Endothelial cell of umbilical vein (primary cell): ENCODE measurements around the gene CD47. TPM values are rescaled to one million over a fixed set of nuclear protein-coding genes. Genes with fewer than 3 reads are reported as not detected.

Experiments
- BruUV-seq: library from RNA; stranded (reverse); fragments of 400-500 nt; replicated peaks from 2 replicates; lab custom pipeline; 2021; lab: Mats Ljungman, UMichigan
- CTCF ChIA-PET: fragments of 300-600, 350-600 bp; sonication (Branson Sonifier 250); formaldehyde crosslinking; loops from one replicate; lab custom pipeline; 2021; ENCODE audit warnings: antibody characterized with exemption, inconsistent platforms; lab: Charles Lee
- POLR2A ChIA-PET: fragments of 300-600, 350-600 bp; sonication (Branson Sonifier 250); formaldehyde crosslinking; loops from one replicate; lab custom pipeline; 2021; ENCODE audit warnings: antibody characterized with exemption, inconsistent platforms; lab: Charles Lee
- DNase-seq: peaks from one replicate; pipeline ENCODE4 v3.0.0-alpha.2; 2011; ENCODE audit warnings: low read depth, low spot score
- FAIRE-seq: peaks from 2 replicates; lab custom pipeline; 2011; peaks lifted over from hg19 to GRCh38; lab: Jason Lieb, UNC
- H2AFZ ChIP-seq: 2 replicates; pipeline ENCODE4 v1.6.0; 2012; ENCODE audit warnings: low read depth, low read length, control low read depth, inconsistent platforms
- H3K27ac ChIP-seq: 2 replicates; pipeline ENCODE4 v1.5.1; 2011; ENCODE audit warnings: low read depth, mild to moderate bottlenecking, control low read depth, low read length, moderate library complexity; ENCODE audit not compliant: insufficient read depth
- H3K27me3 ChIP-seq, 2 experiments: 2 replicates each; pipeline versions ENCODE4 v1.6.0 to v1.6.1; 2011; ENCODE audit warnings: low read length in 2 of 2, mixed read lengths in 1 of 2; ENCODE audit not compliant: control insufficient read depth in 2 of 2, insufficient read depth in 2 of 2
- H3K36me3 ChIP-seq, 2 experiments: 2 replicates in 1 of 2; 3 replicates in 1 of 2; pipeline ENCODE4 v1.5.1; 2011; ENCODE audit warnings: low read length in 2 of 2, mild to moderate bottlenecking in 1 of 2, moderate library complexity in 1 of 2; ENCODE audit not compliant: control insufficient read depth in 2 of 2, insufficient read depth in 2 of 2; ENCODE audit errors: extremely low read depth in 1 of 2
- H3K4me1 ChIP-seq: 3 replicates; pipeline ENCODE4 v1.5.1; 2011; ENCODE audit warnings: mild to moderate bottlenecking, low read length; ENCODE audit not compliant: control insufficient read depth, insufficient read depth; ENCODE audit errors: extremely low read depth
- H3K4me2 ChIP-seq: 2 replicates; pipeline ENCODE4 v1.6.1; 2011; ENCODE audit warnings: low read length, control low read depth, mixed read lengths; ENCODE audit not compliant: insufficient read depth
- H3K4me3 ChIP-seq, 3 experiments: fragments of 200-600 bp in 1 of 3; sonication (generic), shearing (Covaris generic) in 1 of 3; replicated peaks in 1 of 3; 2 replicates each; pipeline ENCODE4 v1.5.1; 2011 to 2016; ENCODE audit warnings: control low read depth in 3 of 3, low read length in 3 of 3, mild to moderate bottlenecking in 2 of 3, inconsistent platforms in 1 of 3, low read depth in 1 of 3, moderate library complexity in 1 of 3; ENCODE audit not compliant: insufficient read depth in 1 of 3
- H3K79me2 ChIP-seq: 2 replicates; pipeline ENCODE4 v1.6.0; 2012; ENCODE audit warnings: low read length, inconsistent platforms; ENCODE audit not compliant: control insufficient read depth, insufficient read depth
- H3K9ac ChIP-seq: replicated peaks from 2 replicates; pipeline ENCODE3; 2011; ENCODE audit warnings: low read length, control low read depth; ENCODE audit not compliant: insufficient read depth; ENCODE audit errors: extremely low read depth
- H3K9me1 ChIP-seq: replicated peaks from 3 replicates; pipeline ENCODE4 v1.6.0; 2011; ENCODE audit warnings: mild to moderate bottlenecking, low read length; ENCODE audit not compliant: control insufficient read depth, insufficient read depth; ENCODE audit errors: extremely low read depth
- H3K9me3 ChIP-seq: replicated peaks from 2 replicates; pipeline ENCODE4 v1.5.1; 2012; ENCODE audit warnings: low read length, inconsistent platforms; ENCODE audit not compliant: control insufficient read depth, insufficient read depth
- H4K20me1 ChIP-seq: replicated peaks from 2 replicates; pipeline ENCODE3; 2011; ENCODE audit warnings: mild to moderate bottlenecking, low read length; ENCODE audit not compliant: control insufficient read depth, insufficient read depth; ENCODE audit errors: extremely low read depth
- CTCF ChIP-seq, 2 donors: IDR thresholded peaks; 1 replicate in 1 of 2; 2 replicates in 1 of 2; pipeline ENCODE4 v1.5.1; 2011; ENCODE audit warnings: low read length in 2 of 2, mild to moderate bottlenecking in 2 of 2, moderate library complexity in 2 of 2, control low read depth in 1 of 2, inconsistent platforms in 1 of 2, low read depth in 1 of 2; ENCODE audit not compliant: insufficient read depth in 1 of 2; ENCODE audit errors: extremely low read depth in 1 of 2
- EZH2 ChIP-seq: IDR thresholded peaks from 2 replicates; pipeline ENCODE4 v1.6.1; 2012; ENCODE audit warnings: borderline replicate concordance, low read depth, mild to moderate bottlenecking, moderate library complexity, low read length, inconsistent platforms; ENCODE audit not compliant: severe bottlenecking
- FOS ChIP-seq: IDR thresholded peaks from 2 replicates; pipeline ENCODE4 v1.6.1; 2011; ENCODE audit warnings: mild to moderate bottlenecking, low read length, moderate library complexity, borderline replicate concordance; ENCODE audit not compliant: insufficient read depth
- GATA2 ChIP-seq: IDR thresholded peaks from 2 replicates; pipeline ENCODE4 v1.7.0; 2011; ENCODE audit warnings: low read depth, mild to moderate bottlenecking, moderate library complexity, mixed read lengths, low read length; ENCODE audit not compliant: insufficient read length, insufficient read depth
- JUN ChIP-seq: IDR thresholded peaks from 2 replicates; pipeline ENCODE4 v1.6.1; 2011; ENCODE audit warnings: borderline replicate concordance, low read depth; ENCODE audit not compliant: insufficient read length, insufficient read depth
- MAX ChIP-seq: IDR thresholded peaks from 2 replicates; pipeline ENCODE4 v1.6.1; 2011; ENCODE audit not compliant: insufficient read depth, insufficient read length
- MYC ChIP-seq: IDR thresholded peaks from one replicate; pipeline ENCODE4 v1.6.1; 2011; ENCODE audit warnings: mild to moderate bottlenecking, low read depth, low read length
- POLR2A ChIP-seq: IDR thresholded peaks from 2 replicates; pipeline ENCODE4 v1.6.1; 2012; ENCODE audit warnings: low read depth, mild to moderate bottlenecking, control low read depth, low read length
- POLR2AphosphoS5 ChIP-seq: IDR thresholded peaks from 2 replicates; pipeline ENCODE4 v1.6.1; 2012; ENCODE audit warnings: low read depth, mild to moderate bottlenecking, control low read depth, low read length, moderate library complexity; ENCODE audit not compliant: insufficient read depth
- dilution Hi-C: fragments of 300-500 bp; cut with MboI; formaldehyde crosslinking; loops from one replicate; pipeline ENCODE4 v1.15.0; 2019; ENCODE audit warnings: low sequenced_read_pairs; ENCODE audit not compliant: extremely low pct_ligation_motif_present
- intact Hi-C: fragments of 100-400 bp; cut with micrococcal nuclease; formaldehyde crosslinking; loops from one replicate; pipeline ENCODE4 v1.10.0; 2022
- polyA plus RNA-seq, 4 experiments: library from polyadenylated mRNA; depleted of rRNA in 3 of 4; stranded (reverse) in 3 of 4; unstranded in 1 of 4; fragments of >200 nt; gene quantifications; 2 replicates each; pipeline versions ENCODE4 v1.2.1 to v1.2.3, GENCODE V29; 2011 to 2012; ENCODE audit warnings: missing spikeins in 1 of 4
- total RNA-seq: library from RNA; stranded (reverse); gene quantifications from 2 replicates; pipeline ENCODE4 v1.2.3, GENCODE V29; 2021

The CD47 gene
- total and polyA plus RNA-seq, 2 donors (not counting 3 experiments of a cell fraction or from before 2014, with no cell fraction given): 29.3 to 32.2 TPM

- no peak overlapping the region for H2AFZ ChIP-seq
- CTCF ChIA-PET: interaction anchor here (1.1 to 2.2 kb wide), 2 partner anchors 129 to 140 kb away, joined by 5 to 9 read pairs; no protein-coding TSS in a partner anchor
- H3K4me3 ChIP-seq: no peak overlapping the region
- no peak overlapping the region for H3K4me2 ChIP-seq
- DNase-seq: no peak
- H3K79me2 ChIP-seq: no peaks in the 10 kb centered on the region
- TF ChIP-seq FOS (no peak), MYC (no peak), EZH2 (no peak), MAX (no peak), CTCF (IDR thresholded peaks at IDR 0.05; ENCODE audit: extremely low read depth in 1 of 2, insufficient read depth in 1 of 2, low read depth in 1 of 2, low read length in 2 of 2) (no peak)
- H3K27me3 ChIP-seq: no peaks in the 10 kb centered on the region
- no peak overlapping the region for H3K27ac ChIP-seq
- no peak for FAIRE-seq
- no peaks in the 10 kb centered on the region for H3K36me3 ChIP-seq
- no peaks in the 10 kb centered on the region for H3K4me1 ChIP-seq
- no TSS peak for BruUV-seq
- intact Hi-C loops (no loop called here), dilution Hi-C loops (no loop called here)
- no peaks in the 10 kb centered on the region for H3K9me1 ChIP-seq
- H3K9me3 ChIP-seq: no peaks in the 10 kb centered on the region
- H3K9ac ChIP-seq: no peak overlapping the region
- POLR2A ChIA-PET: no interaction called here
- no peaks in the 10 kb centered on the region for H4K20me1 ChIP-seq
Observed at GRCh38 chr3:108067768-108068167, 23.1 kb downstream of the CD47 start.

- H3K27me3 ChIP-seq: no peaks in the 10 kb centered on the region
- H3K9me1 ChIP-seq: no peaks in the 10 kb centered on the region
- ChIA-PET CTCF (no interaction called here), POLR2A (no interaction called here)
- H4K20me1 ChIP-seq: no peaks in the 10 kb centered on the region
- H3K27ac ChIP-seq: no peak overlapping the region
- no TSS peak for BruUV-seq
- no peak overlapping the region for H2AFZ ChIP-seq
- no peaks in the 10 kb centered on the region for H3K4me1 ChIP-seq
- DNase-seq: no peak
- no peaks in the 10 kb centered on the region for H3K9me3 ChIP-seq
- dilution Hi-C loops (no loop called here), intact Hi-C loops (no loop called here)
- TF ChIP-seq EZH2: no peak
- TF ChIP-seq MAX: no peak
- TF ChIP-seq JUN: no peak
- TF ChIP-seq CTCF (IDR thresholded peaks at IDR 0.05; ENCODE audit: extremely low read depth in 1 of 2, insufficient read depth in 1 of 2, low read depth in 1 of 2, low read length in 2 of 2): no peak
- TF ChIP-seq POLR2AphosphoS5: no peak
- no peak for TF ChIP-seq FOS
- no peak for TF ChIP-seq POLR2A
- TF ChIP-seq GATA2: no peak
- TF ChIP-seq MYC: no peak
- H3K4me3 ChIP-seq: no peak overlapping the region
- no peak for FAIRE-seq
- H3K4me2 ChIP-seq: no peak overlapping the region
- no peak overlapping the region for H3K9ac ChIP-seq
- no peaks in the 10 kb centered on the region for H3K36me3 ChIP-seq
- H3K79me2 ChIP-seq: no peaks in the 10 kb centered on the region
Observed at GRCh38 chr3:108065096-108065495, 25.7 kb downstream of the CD47 start.
